Measurements from ENCODE around the gene MEIOB. TPM values are rescaled to one million over a fixed set of nuclear protein-coding genes. Genes with fewer than 3 reads are reported as not detected.

MEIOB gene
- total RNA-seq, 1 experiment from 2014 or later: not detected

DNA sequence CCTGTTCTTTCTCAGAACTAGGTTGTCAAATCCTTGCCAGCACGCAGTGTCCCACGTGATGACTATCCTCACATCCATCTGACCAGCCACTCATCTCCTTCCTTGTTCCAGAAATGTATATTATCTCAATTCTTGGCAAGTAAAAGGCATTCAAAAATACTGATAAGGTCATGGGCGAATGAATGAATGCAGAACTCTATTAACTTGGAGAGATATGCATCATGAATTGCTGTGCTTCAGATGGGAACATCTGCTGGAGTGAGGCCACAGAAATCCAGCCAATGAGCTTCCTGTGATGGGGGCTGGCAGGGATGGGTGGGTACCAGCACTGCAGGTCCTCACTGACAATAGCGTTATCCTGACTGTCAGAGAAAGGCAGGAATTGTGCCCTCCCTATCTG is 26.0 kb downstream of the MEIOB start:
- H3K9me2 ChIP-seq (ENCODE audit: insufficient read depth): no peaks in the 10 kb centered on the region
- H3K4me1 ChIP-seq (replicated peaks; ENCODE audit: insufficient read depth): no peaks in the 10 kb centered on the region
- no TSS peak for BruUV-seq (replicated peaks)
- intact Hi-C loops (cut with micrococcal nuclease; ENCODE audit: unreplicated experiment): no loop called here
- TF ChIP-seq, protein P1, sequence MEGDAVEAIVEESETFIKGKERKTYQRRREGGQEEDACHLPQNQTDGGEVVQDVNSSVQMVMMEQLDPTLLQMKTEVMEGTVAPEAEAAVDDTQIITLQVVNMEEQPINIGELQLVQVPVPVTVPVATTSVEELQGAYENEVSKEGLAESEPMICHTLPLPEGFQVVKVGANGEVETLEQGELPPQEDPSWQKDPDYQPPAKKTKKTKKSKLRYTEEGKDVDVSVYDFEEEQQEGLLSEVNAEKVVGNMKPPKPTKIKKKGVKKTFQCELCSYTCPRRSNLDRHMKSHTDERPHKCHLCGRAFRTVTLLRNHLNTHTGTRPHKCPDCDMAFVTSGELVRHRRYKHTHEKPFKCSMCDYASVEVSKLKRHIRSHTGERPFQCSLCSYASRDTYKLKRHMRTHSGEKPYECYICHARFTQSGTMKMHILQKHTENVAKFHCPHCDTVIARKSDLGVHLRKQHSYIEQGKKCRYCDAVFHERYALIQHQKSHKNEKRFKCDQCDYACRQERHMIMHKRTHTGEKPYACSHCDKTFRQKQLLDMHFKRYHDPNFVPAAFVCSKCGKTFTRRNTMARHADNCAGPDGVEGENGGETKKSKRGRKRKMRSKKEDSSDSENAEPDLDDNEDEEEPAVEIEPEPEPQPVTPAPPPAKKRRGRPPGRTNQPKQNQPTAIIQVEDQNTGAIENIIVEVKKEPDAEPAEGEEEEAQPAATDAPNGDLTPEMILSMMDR (conservative IDR thresholded peaks at IDR 0.05): no peak
- no peak for TF ChIP-seq EZH2 (IDR thresholded peaks at IDR 0.05; ENCODE audit: low read depth)
- H3K4me3 ChIP-seq: no peak overlapping the region
- DNase-seq: no peak
- H3K4me2 ChIP-seq: no peak overlapping the region
- H2AFZ ChIP-seq: no peak overlapping the region
- ChIA-PET POLR2A (ENCODE audit: unreplicated experiment) (no interaction called here), CTCF (no interaction called here)
- no peaks in the 10 kb centered on the region for H3K79me2 ChIP-seq (ENCODE audit: low read depth)
- H3K9me3 ChIP-seq (ENCODE audit: insufficient read depth, low read depth): no peaks in the 10 kb centered on the region
- 0 out of 2 replicates have a peak, but pooled peaks cover 3% of the 10 kb centered on the region for H4K20me1 ChIP-seq (ENCODE audit: insufficient read depth)
- peaks cover 21% of the 10 kb centered on the region; the same call in 1 of the 2 replicates for H3K27me3 ChIP-seq (ENCODE audit: insufficient read depth, low read depth)
- H3F3A ChIP-seq (ENCODE audit: insufficient read depth, low read depth): no peaks in the 10 kb centered on the region
- H3K36me3 ChIP-seq (ENCODE audit: low read depth): no peaks in the 10 kb centered on the region
- no peak overlapping the region for H3K27ac ChIP-seq

DNA sequence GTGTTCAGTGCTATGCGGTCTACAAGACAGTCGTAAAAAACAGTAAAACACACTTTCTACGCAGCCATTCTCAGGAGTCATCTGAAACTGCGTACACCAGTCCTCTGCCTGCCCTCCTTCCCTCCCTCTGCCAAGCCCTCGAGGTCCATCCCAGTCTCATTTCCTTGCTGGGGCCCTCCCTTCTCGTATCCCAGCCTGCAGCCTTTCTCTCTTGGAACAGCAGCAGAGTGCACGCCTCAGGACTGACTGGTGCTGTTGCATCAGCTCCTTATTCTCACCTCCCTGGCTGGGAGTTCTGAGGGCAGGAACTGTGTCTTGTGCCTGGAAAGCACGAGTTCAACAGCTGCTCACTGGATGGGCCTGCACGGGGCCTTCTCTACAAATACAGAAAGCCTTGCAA is 32.4 kb downstream of the MEIOB start:
- no peaks in the 10 kb centered on the region for H3K27me3 ChIP-seq (ENCODE audit: insufficient read depth, low read depth)
- H2AFZ ChIP-seq: no peak overlapping the region
- TF ChIP-seq, protein P1 (conservative IDR thresholded peaks at IDR 0.05): no peak
- TF ChIP-seq EZH2 (IDR thresholded peaks at IDR 0.05; ENCODE audit: low read depth): no peak
- intact Hi-C loops (cut with micrococcal nuclease; ENCODE audit: unreplicated experiment): no loop called here
- no peak overlapping the region for H3K4me3 ChIP-seq
- DNase-seq: no peak
- ChIA-PET POLR2A (ENCODE audit: unreplicated experiment) (interaction anchor here (0.6 kb wide), 1 partner anchor 1033 kb away, joined by 3 read pairs; no protein-coding TSS in a partner anchor), CTCF (no interaction called here)
- H3K79me2 ChIP-seq (ENCODE audit: low read depth): no peaks in the 10 kb centered on the region
- no peak overlapping the region for H3K27ac ChIP-seq
- no peak overlapping the region for H3K4me2 ChIP-seq
- no peaks in the 10 kb centered on the region for H3K36me3 ChIP-seq (ENCODE audit: low read depth)
- no peaks in the 10 kb centered on the region for H3F3A ChIP-seq (ENCODE audit: insufficient read depth, low read depth)
- H3K9me2 ChIP-seq (ENCODE audit: insufficient read depth): no peaks in the 10 kb centered on the region
- no peaks in the 10 kb centered on the region for H3K4me1 ChIP-seq (replicated peaks; ENCODE audit: insufficient read depth)
- no TSS peak for BruUV-seq (replicated peaks)
- no peaks in the 10 kb centered on the region for H4K20me1 ChIP-seq (ENCODE audit: insufficient read depth)
- no peaks in the 10 kb centered on the region for H3K9me3 ChIP-seq (ENCODE audit: insufficient read depth, low read depth)

DNA sequence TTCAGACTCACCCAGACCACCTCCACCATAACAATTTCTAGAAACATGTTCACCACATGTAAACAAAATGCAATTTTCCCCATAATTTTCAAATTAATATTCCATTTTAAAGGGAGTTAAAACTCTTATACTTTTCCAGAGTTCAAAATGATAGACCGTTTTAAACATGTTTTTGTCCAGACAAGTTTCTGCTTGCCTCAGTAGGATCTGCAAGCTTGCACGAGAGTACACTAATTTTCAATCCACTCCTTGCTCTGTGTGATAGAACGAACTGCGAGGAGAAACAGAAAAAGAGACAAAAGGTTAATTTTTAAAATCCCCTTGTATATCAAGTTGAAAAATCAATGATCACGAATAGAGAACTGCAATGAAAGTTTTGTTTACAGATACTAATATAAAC is 37.9 kb downstream of the MEIOB start:
- intact Hi-C loops (cut with micrococcal nuclease; ENCODE audit: unreplicated experiment): no loop called here
- CTCF ChIA-PET: no interaction called here
- Histone ChIP-seq H3K9me3 (ENCODE audit: insufficient read depth, low read depth) (no peaks in the 10 kb centered on the region), H3K27ac (no peak overlapping the region), H3K4me2 (no peak overlapping the region), H3K36me3 (ENCODE audit: low read depth) (no peaks in the 10 kb centered on the region), H3F3A (ENCODE audit: insufficient read depth, low read depth) (peaks cover 16% of the 10 kb centered on the region; the same call in 1 of the 2 replicates), H3K79me2 (ENCODE audit: low read depth) (peaks cover 15% of the 10 kb centered on the region), H3K4me3 (no peak overlapping the region), H3K27me3 (ENCODE audit: insufficient read depth, low read depth) (no peaks in the 10 kb centered on the region), H4K20me1 (ENCODE audit: insufficient read depth) (peaks cover 16% of the 10 kb centered on the region; the same call in 1 of the 2 replicates), H3K4me1 (replicated peaks; ENCODE audit: insufficient read depth) (peaks cover 12% of the 10 kb centered on the region), H3K9me2 (ENCODE audit: insufficient read depth) (no peaks in the 10 kb centered on the region), H2AFZ (no peak overlapping the region)
- POLR2A ChIA-PET (ENCODE audit: unreplicated experiment): no interaction called here
- TF ChIP-seq, protein P1 (conservative IDR thresholded peaks at IDR 0.05): no peak
- no peak for DNase-seq
- BruUV-seq (replicated peaks): no TSS peak
